H1 (cell line): ENCODE measurements around the gene MPP2. TPM values are rescaled to one million over a fixed set of nuclear protein-coding genes. Genes with fewer than 3 reads are reported as not detected.

Source experiments
- BRCA1 ChIP-seq: IDR thresholded peaks from 2 replicates; pipeline ENCODE4 v1.6.1; 2012; ENCODE audit warnings: low read depth, low read length, improper control_type of control experiment
- CHD7 ChIP-seq: fragments of 300-600 bp; sonication (generic); IDR thresholded peaks from 2 replicates; pipeline ENCODE4 v1.7.1; 2012; ENCODE audit warnings: low read length, moderate library complexity, mild to moderate bottlenecking, inconsistent platforms; ENCODE audit not compliant: insufficient replicate concordance
- CTBP2 ChIP-seq: IDR thresholded peaks from 2 replicates; pipeline ENCODE4 v1.7.0; 2011; ENCODE audit warnings: borderline replicate concordance, mild to moderate bottlenecking, moderate library complexity, mixed read lengths, low read length; ENCODE audit not compliant: insufficient read depth, insufficient read length
- EP300 ChIP-seq, 2 experiments: IDR thresholded peaks; 1 replicate in 1 of 2; 2 replicates in 1 of 2; pipeline ENCODE4 v1.6.1; 2011 to 2012; ENCODE audit warnings: low read depth in 2 of 2, low read length in 2 of 2, mild to moderate bottlenecking in 2 of 2, borderline replicate concordance in 1 of 2, inconsistent platforms in 1 of 2, moderate library complexity in 1 of 2
- SIRT6 ChIP-seq: IDR thresholded peaks from one replicate; pipeline ENCODE4 v1.7.1; 2012; ENCODE audit warnings: low read length, inconsistent platforms
- SP4 ChIP-seq: IDR thresholded peaks from 2 replicates; pipeline ENCODE4 v1.6.1; 2012; ENCODE audit warnings: low read length, inconsistent platforms
- USF2 ChIP-seq: IDR thresholded peaks from 2 replicates; pipeline ENCODE4 v1.6.1; 2011; ENCODE audit warnings: low read length, improper control_type of control experiment
- polyA plus RNA-seq, 7 experiments: library from polyadenylated mRNA; depleted of rRNA in 3 of 7; stranded (reverse) in 5 of 7; unstranded in 2 of 7; fragments of >200 nt in 5 of 7; fragments of 200-250 nt in 2 of 7; gene quantifications; 1 replicate in 5 of 7; 2 replicates in 1 of 7; 4 replicates in 1 of 7; pipeline versions ENCODE4 v1.2.1 to v1.2.3, GENCODE V29; 2011 to 2013; ENCODE audit warnings: missing spikeins in 2 of 7, mixed read lengths in 2 of 7
- total RNA-seq: library from RNA; stranded (reverse); fragmentation: NEBNext Ultra II Directional; extraction: Animal tissue kit (Norgen Biotek cat#: 25700); gene quantifications from 2 replicates; pipeline ENCODE4 v1.2.1, GENCODE V29; 2021

Gene MPP2
- total and polyA plus RNA-seq, 2 of the 8 experiments (the other 6 are each of a cell fraction or from before 2014, with no cell fraction given) = 30.9 to 34.1 TPM

- TF ChIP-seq CHD7 = no peak
- TF ChIP-seq CTBP2 = no peak
- TF ChIP-seq SP4 = no peak
- TF ChIP-seq BRCA1 = no peak
- TF ChIP-seq SIRT6 = no peak
- TF ChIP-seq EP300 (IDR thresholded peaks at IDR 0.05; ENCODE audit: borderline replicate concordance in 1 of 2, low read depth in 2 of 2, low read length in 2 of 2) = no peak
- TF ChIP-seq USF2 = no peak
Measured at GRCh38 chr17:43880420-43880991, 26.8 kb downstream of the MPP2 start (continued).
